ENCODE results near the gene DGAT2. TPM values are rescaled to one million over a fixed set of nuclear protein-coding genes. Genes with fewer than 3 reads are reported as not detected.

DGAT2 gene
- polyA plus RNA-seq, 2 donors, result 13.4 to 17.2 TPM

- Histone ChIP-seq H3K27me3 (ENCODE audit: control insufficient read depth in 1 of 2, insufficient read depth in 2 of 2, low read length in 2 of 2) (no peaks in the 10 kb centered on the region), H3K4me3 (ENCODE audit: low read depth in 1 of 2, low read length in 2 of 2) (no peak overlapping the region), H3K4me1 (ENCODE audit: control insufficient read depth in 2 of 2, insufficient read depth in 2 of 2, low read length in 1 of 2) (no peaks in the 10 kb centered on the region), H3K36me3 (ENCODE audit: control insufficient read depth in 2 of 2, insufficient read depth in 2 of 2, low read length in 1 of 2) (no peaks in the 10 kb centered on the region), H3K27ac (ENCODE audit: low read depth in 2 of 2, low read length in 1 of 2) (no peak overlapping the region), H3K9me3 (ENCODE audit: control insufficient read depth in 2 of 2, insufficient read depth in 1 of 2, low read depth in 1 of 2, low read length in 1 of 2) (no peaks in the 10 kb centered on the region)
- WGBS, 2 donors, result 95% methylated on average over 6 of the region's 6 CpGs
Observed at GRCh38 chr11:75831915-75832502, 63.4 kb downstream of the DGAT2 start.

- no peaks in the 10 kb centered on the region for H3K36me3 ChIP-seq (ENCODE audit: control insufficient read depth in 2 of 2, insufficient read depth in 2 of 2, low read length in 1 of 2)
- no peaks in the 10 kb centered on the region for H3K9me3 ChIP-seq (ENCODE audit: control insufficient read depth in 2 of 2, insufficient read depth in 1 of 2, low read depth in 1 of 2, low read length in 1 of 2)
- whole genome bisulfite sequencing, 2 donors, result 93 to 94% methylated on average over 3 of the region's 3 CpGs
- H3K27ac ChIP-seq (ENCODE audit: low read depth in 2 of 2, low read length in 1 of 2), result no peak overlapping the region
- H3K4me3 ChIP-seq (ENCODE audit: low read depth in 1 of 2, low read length in 2 of 2), result no peak overlapping the region
- H3K4me1 ChIP-seq (ENCODE audit: control insufficient read depth in 2 of 2, insufficient read depth in 2 of 2, low read length in 1 of 2), result no peaks in the 10 kb centered on the region
- H3K27me3 ChIP-seq (ENCODE audit: control insufficient read depth in 1 of 2, insufficient read depth in 2 of 2, low read length in 2 of 2), result no peaks in the 10 kb centered on the region
Observed at GRCh38 chr11:75834728-75835127, 66.2 kb downstream of the DGAT2 start.

GRCh38 chr11:75836417-75836816 is 67.8 kb downstream of the DGAT2 start:
- H3K36me3 ChIP-seq (ENCODE audit: control insufficient read depth in 2 of 2, insufficient read depth in 2 of 2, low read length in 1 of 2), result no peaks in the 10 kb centered on the region
- H3K4me1 ChIP-seq (ENCODE audit: control insufficient read depth in 2 of 2, insufficient read depth in 2 of 2, low read length in 1 of 2), result no peaks in the 10 kb centered on the region
- no peaks in the 10 kb centered on the region for H3K27me3 ChIP-seq (ENCODE audit: control insufficient read depth in 1 of 2, insufficient read depth in 2 of 2, low read length in 2 of 2)
- H3K4me3 ChIP-seq (ENCODE audit: low read depth in 1 of 2, low read length in 2 of 2), result no peak overlapping the region
- no peaks in the 10 kb centered on the region for H3K9me3 ChIP-seq (ENCODE audit: control insufficient read depth in 2 of 2, insufficient read depth in 1 of 2, low read depth in 1 of 2, low read length in 1 of 2)
- H3K27ac ChIP-seq (ENCODE audit: low read depth in 2 of 2, low read length in 1 of 2), result no peak overlapping the region
- 76% methylated on average over 3 of the region's 3 CpGs for WGBS, 2 donors

- H3K9me3 ChIP-seq (ENCODE audit: control insufficient read depth in 2 of 2, insufficient read depth in 1 of 2, low read depth in 1 of 2, low read length in 1 of 2), result no peaks in the 10 kb centered on the region
- no peaks in the 10 kb centered on the region for H3K4me1 ChIP-seq (ENCODE audit: control insufficient read depth in 2 of 2, insufficient read depth in 2 of 2, low read length in 1 of 2)
- no peak overlapping the region for H3K4me3 ChIP-seq (ENCODE audit: low read depth in 1 of 2, low read length in 2 of 2)
- H3K36me3 ChIP-seq (ENCODE audit: control insufficient read depth in 2 of 2, insufficient read depth in 2 of 2, low read length in 1 of 2), result no peaks in the 10 kb centered on the region
- H3K27me3 ChIP-seq (ENCODE audit: control insufficient read depth in 1 of 2, insufficient read depth in 2 of 2, low read length in 2 of 2), result no peaks in the 10 kb centered on the region
- H3K27ac ChIP-seq (ENCODE audit: low read depth in 2 of 2, low read length in 1 of 2), result no peak overlapping the region
Observed at GRCh38 chr11:75839851-75840250, 71.3 kb downstream of the DGAT2 start.

- Histone ChIP-seq H3K27ac (ENCODE audit: low read depth in 2 of 2, low read length in 1 of 2) (no peak overlapping the region), H3K4me3 (ENCODE audit: low read depth in 1 of 2, low read length in 2 of 2) (no peak overlapping the region), H3K27me3 (ENCODE audit: control insufficient read depth in 1 of 2, insufficient read depth in 2 of 2, low read length in 2 of 2) (no peaks in the 10 kb centered on the region), H3K36me3 (ENCODE audit: control insufficient read depth in 2 of 2, insufficient read depth in 2 of 2, low read length in 1 of 2) (no peaks in the 10 kb centered on the region), H3K4me1 (ENCODE audit: control insufficient read depth in 2 of 2, insufficient read depth in 2 of 2, low read length in 1 of 2) (no peaks in the 10 kb centered on the region), H3K9me3 (ENCODE audit: control insufficient read depth in 2 of 2, insufficient read depth in 1 of 2, low read depth in 1 of 2, low read length in 1 of 2) (no peaks in the 10 kb centered on the region)
- 36 to 45% methylated on average over 1 of the region's 1 CpG for WGBS, 2 donors
Observed at GRCh38 chr11:75840522-75840921, 71.9 kb downstream of the DGAT2 start.

- Histone ChIP-seq H3K27ac (ENCODE audit: low read depth in 2 of 2, low read length in 1 of 2) (no peak overlapping the region), H3K4me3 (ENCODE audit: low read depth in 1 of 2, low read length in 2 of 2) (no peak overlapping the region), H3K9me3 (ENCODE audit: control insufficient read depth in 2 of 2, insufficient read depth in 1 of 2, low read depth in 1 of 2, low read length in 1 of 2) (no peaks in the 10 kb centered on the region), H3K36me3 (ENCODE audit: control insufficient read depth in 2 of 2, insufficient read depth in 2 of 2, low read length in 1 of 2) (no peaks in the 10 kb centered on the region), H3K27me3 (ENCODE audit: control insufficient read depth in 1 of 2, insufficient read depth in 2 of 2, low read length in 2 of 2) (no peaks in the 10 kb centered on the region), H3K4me1 (ENCODE audit: control insufficient read depth in 2 of 2, insufficient read depth in 2 of 2, low read length in 1 of 2) (no peaks in the 10 kb centered on the region)
- 94 to 96% methylated on average over 2 of the region's 2 CpGs for WGBS, 2 donors
Observed at GRCh38 chr11:75841739-75842138, 73.2 kb downstream of the DGAT2 start.

- H3K27ac ChIP-seq (ENCODE audit: low read depth in 2 of 2, low read length in 1 of 2), result no peak overlapping the region
- no peaks in the 10 kb centered on the region for H3K4me1 ChIP-seq (ENCODE audit: control insufficient read depth in 2 of 2, insufficient read depth in 2 of 2, low read length in 1 of 2)
- no peaks in the 10 kb centered on the region for H3K9me3 ChIP-seq (ENCODE audit: control insufficient read depth in 2 of 2, insufficient read depth in 1 of 2, low read depth in 1 of 2, low read length in 1 of 2)
- H3K4me3 ChIP-seq (ENCODE audit: low read depth in 1 of 2, low read length in 2 of 2), result no peak overlapping the region
- H3K36me3 ChIP-seq (ENCODE audit: control insufficient read depth in 2 of 2, insufficient read depth in 2 of 2, low read length in 1 of 2), result no peaks in the 10 kb centered on the region
- H3K27me3 ChIP-seq (ENCODE audit: control insufficient read depth in 1 of 2, insufficient read depth in 2 of 2, low read length in 2 of 2), result no peaks in the 10 kb centered on the region
Observed at GRCh38 chr11:75845324-75845723, 76.7 kb downstream of the DGAT2 start.

- no peaks in the 10 kb centered on the region for H3K36me3 ChIP-seq (ENCODE audit: control insufficient read depth in 2 of 2, insufficient read depth in 2 of 2, low read length in 1 of 2)
- H3K4me3 ChIP-seq (ENCODE audit: low read depth in 1 of 2, low read length in 2 of 2), result no peak overlapping the region
- H3K4me1 ChIP-seq (ENCODE audit: control insufficient read depth in 2 of 2, insufficient read depth in 2 of 2, low read length in 1 of 2), result no peaks in the 10 kb centered on the region
- no peaks in the 10 kb centered on the region for H3K9me3 ChIP-seq (ENCODE audit: control insufficient read depth in 2 of 2, insufficient read depth in 1 of 2, low read depth in 1 of 2, low read length in 1 of 2)
- H3K27ac ChIP-seq (ENCODE audit: low read depth in 2 of 2, low read length in 1 of 2), result no peak overlapping the region
- H3K27me3 ChIP-seq (ENCODE audit: control insufficient read depth in 1 of 2, insufficient read depth in 2 of 2, low read length in 2 of 2), result no peaks in the 10 kb centered on the region
Observed at GRCh38 chr11:75849894-75850293, 81.3 kb downstream of the DGAT2 start.

GRCh38 chr11:75850787-75851186 is 82.2 kb downstream of the DGAT2 start:
- no peak overlapping the region for H3K4me3 ChIP-seq (ENCODE audit: low read depth in 1 of 2, low read length in 2 of 2)
- 36 to 40% methylated on average over 3 of the region's 3 CpGs for WGBS, 2 donors
- H3K36me3 ChIP-seq (ENCODE audit: control insufficient read depth in 2 of 2, insufficient read depth in 2 of 2, low read length in 1 of 2), result no peaks in the 10 kb centered on the region
- H3K27ac ChIP-seq (ENCODE audit: low read depth in 2 of 2, low read length in 1 of 2), result no peak overlapping the region
- no peaks in the 10 kb centered on the region for H3K9me3 ChIP-seq (ENCODE audit: control insufficient read depth in 2 of 2, insufficient read depth in 1 of 2, low read depth in 1 of 2, low read length in 1 of 2)
- H3K4me1 ChIP-seq (ENCODE audit: control insufficient read depth in 2 of 2, insufficient read depth in 2 of 2, low read length in 1 of 2), result no peaks in the 10 kb centered on the region
- H3K27me3 ChIP-seq (ENCODE audit: control insufficient read depth in 1 of 2, insufficient read depth in 2 of 2, low read length in 2 of 2), result no peaks in the 10 kb centered on the region

Measured in esophagus (tissue), 2 donors.